OCI-LY7 (cell line): ENCODE results near the gene TMEM151A. TPM values are rescaled to one million over a fixed set of nuclear protein-coding genes. Genes with fewer than 3 reads are reported as not detected.

ENCODE experiments used
- BruUV-seq: library from RNA; stranded (reverse); fragments of 400-500 nt; replicated peaks from 2 replicates; lab custom pipeline; 2021; lab: Mats Ljungman, UMichigan
- CTCF ChIA-PET: fragments of 300-600 bp; sonication (Branson Sonifier 250); formaldehyde crosslinking; loops from one replicate; lab custom pipeline; 2022; ENCODE audit warnings: antibody characterized with exemption; ENCODE audit not compliant: unreplicated experiment; lab: Charles Lee
- POLR2A ChIA-PET: fragments of 300-600 bp; sonication (Branson Sonifier 250); formaldehyde crosslinking; loops from one replicate; lab custom pipeline; 2022; ENCODE audit warnings: antibody characterized with exemption; lab: Charles Lee
- DNase-seq: peaks from one replicate; pipeline ENCODE4 v3.0.0-alpha.2; 2015; ENCODE audit warnings: low spot score
- H2AFZ ChIP-seq: fragments of 200-600 bp; sonication (generic), shearing (Covaris generic); 2 replicates; pipeline ENCODE4 v1.6.1; 2014; ENCODE audit warnings: mild to moderate bottlenecking, antibody characterized with exemption, low read length, moderate library complexity
- H3K27ac ChIP-seq: fragments of 200-600 bp; sonication (generic); 2 replicates; pipeline ENCODE4 v1.5.1; 2014; ENCODE audit warnings: mixed run types, low read depth, mild to moderate bottlenecking, moderate library complexity, low read length, inconsistent platforms; ENCODE audit not compliant: poor library complexity, severe bottlenecking
- H3K36me3 ChIP-seq: fragments of 200-600 bp; sonication (generic); 2 replicates; pipeline ENCODE4 v1.6.1; 2014; ENCODE audit warnings: mild to moderate bottlenecking, antibody characterized with exemption, low read length, moderate library complexity, mixed read lengths; ENCODE audit not compliant: insufficient read depth
- H3K4me1 ChIP-seq: fragments of 200-600 bp; sonication (generic); 2 replicates; pipeline ENCODE4 v1.5.1; 2014; ENCODE audit warnings: mild to moderate bottlenecking, low read length; ENCODE audit not compliant: insufficient read depth, poor library complexity, severe bottlenecking
- H3K4me2 ChIP-seq: fragments of 200-600 bp; sonication (generic); 2 replicates; pipeline ENCODE4 v1.6.1; 2014; ENCODE audit warnings: mild to moderate bottlenecking, low read length
- H3K4me3 ChIP-seq: fragments of 200-600 bp; sonication (generic); 2 replicates; pipeline ENCODE4 v1.5.1; 2014; ENCODE audit warnings: mild to moderate bottlenecking, low read depth, low read length; ENCODE audit not compliant: poor library complexity, severe bottlenecking
- H3K79me2 ChIP-seq: fragments of 200-600 bp; sonication (generic); 2 replicates; pipeline ENCODE4 v1.6.1; 2016; ENCODE audit warnings: low read depth, mild to moderate bottlenecking, low read length, moderate library complexity, mixed read lengths; ENCODE audit not compliant: insufficient read depth
- H3K9me2 ChIP-seq: fragments of 200-600 bp; sonication (generic); 2 replicates; pipeline ENCODE4 v1.6.1; 2016; ENCODE audit warnings: mild to moderate bottlenecking, low read length, mixed read lengths; ENCODE audit not compliant: insufficient read depth
- H3K9me3 ChIP-seq: fragments of 200-600 bp; sonication (generic); 2 replicates; pipeline ENCODE4 v1.6.1; 2014; ENCODE audit warnings: mild to moderate bottlenecking, mixed run types, low read length, mixed read lengths
- H4K20me1 ChIP-seq: fragments of 200-600 bp; sonication (generic); 2 replicates; pipeline ENCODE4 v1.6.1; 2014; ENCODE audit warnings: mild to moderate bottlenecking, antibody characterized with exemption, low read length, moderate library complexity, mixed read lengths; ENCODE audit not compliant: insufficient read depth
- EZH2phosphoT487 ChIP-seq: fragments of 200-600 bp; sonication (generic); IDR thresholded peaks from 2 replicates; pipeline ENCODE4 v1.6.1; 2018; ENCODE audit warnings: low read depth, borderline replicate concordance, mild to moderate bottlenecking, mixed run types, antibody characterized with exemption, low read length, moderate library complexity, mixed read lengths
- intact Hi-C: fragments of 100-400 bp; cut with micrococcal nuclease; formaldehyde crosslinking; loops from one replicate; pipeline ENCODE4 v1.10.0; 2022; ENCODE audit not compliant: unreplicated experiment
- total RNA-seq, 2 experiments: library from RNA; depleted of rRNA in 1 of 2; stranded (reverse); fragments of >200 nt in 1 of 2; shearing (Covaris generic) in 1 of 2; gene quantifications; 2 replicates each; pipeline ENCODE4 v1.2.3, GENCODE V29; 2014 to 2022
- TF ChIP-seq, protein P1 (sequence below): fragments of 200-600 bp; sonication (generic); conservative IDR thresholded peaks from 2 replicates; pipeline ENCODE4 v1.5.1; 2014; ENCODE audit warnings: mild to moderate bottlenecking, antibody characterized with exemption, low read length, moderate library complexity, mixed read lengths

TMEM151A gene
- total RNA-seq, 2 experiments from 2014 or later = not detected

- Histone ChIP-seq H3K4me2 (no peak overlapping the region), H3K9me2 (no peaks in the 10 kb centered on the region), H2AFZ (no peak overlapping the region), H3K4me1 (peaks cover 9% of the 10 kb centered on the region), H3K9me3 (no peaks in the 10 kb centered on the region), H3K36me3 (peaks cover 76% of the 10 kb centered on the region), H3K27ac (no peak overlapping the region), H3K79me2 (peaks cover 13% of the 10 kb centered on the region; the same call in 1 of the 2 replicates), H3K4me3 (no peak overlapping the region), H4K20me1 (no peaks in the 10 kb centered on the region; the same call in 1 of the 2 replicates)
- ChIA-PET CTCF (no interaction called here), POLR2A (no interaction called here)
- TF ChIP-seq, protein P1, sequence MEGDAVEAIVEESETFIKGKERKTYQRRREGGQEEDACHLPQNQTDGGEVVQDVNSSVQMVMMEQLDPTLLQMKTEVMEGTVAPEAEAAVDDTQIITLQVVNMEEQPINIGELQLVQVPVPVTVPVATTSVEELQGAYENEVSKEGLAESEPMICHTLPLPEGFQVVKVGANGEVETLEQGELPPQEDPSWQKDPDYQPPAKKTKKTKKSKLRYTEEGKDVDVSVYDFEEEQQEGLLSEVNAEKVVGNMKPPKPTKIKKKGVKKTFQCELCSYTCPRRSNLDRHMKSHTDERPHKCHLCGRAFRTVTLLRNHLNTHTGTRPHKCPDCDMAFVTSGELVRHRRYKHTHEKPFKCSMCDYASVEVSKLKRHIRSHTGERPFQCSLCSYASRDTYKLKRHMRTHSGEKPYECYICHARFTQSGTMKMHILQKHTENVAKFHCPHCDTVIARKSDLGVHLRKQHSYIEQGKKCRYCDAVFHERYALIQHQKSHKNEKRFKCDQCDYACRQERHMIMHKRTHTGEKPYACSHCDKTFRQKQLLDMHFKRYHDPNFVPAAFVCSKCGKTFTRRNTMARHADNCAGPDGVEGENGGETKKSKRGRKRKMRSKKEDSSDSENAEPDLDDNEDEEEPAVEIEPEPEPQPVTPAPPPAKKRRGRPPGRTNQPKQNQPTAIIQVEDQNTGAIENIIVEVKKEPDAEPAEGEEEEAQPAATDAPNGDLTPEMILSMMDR = no peak
- no peak for TF ChIP-seq EZH2phosphoT487
- BruUV-seq = no TSS peak
- intact Hi-C loops = no loop called here
- DNase-seq = no peak
These were observed 30.1 kb upstream of the TMEM151A start for GRCh38 chr11:66261578-66261977.

- Histone ChIP-seq H3K4me3 (no peak overlapping the region), H3K9me2 (no peaks in the 10 kb centered on the region), H3K4me2 (no peak overlapping the region), H2AFZ (no peak overlapping the region), H3K27ac (no peak overlapping the region), H4K20me1 (no peaks in the 10 kb centered on the region; the same call in 1 of the 2 replicates), H3K79me2 (peaks cover 13% of the 10 kb centered on the region; the same call in 1 of the 2 replicates), H3K9me3 (no peaks in the 10 kb centered on the region), H3K36me3 (peaks cover 82% of the 10 kb centered on the region), H3K4me1 (peaks cover 13% of the 10 kb centered on the region)
- DNase-seq = no peak
- ChIA-PET POLR2A (no interaction called here), CTCF (no interaction called here)
- TF ChIP-seq, protein P1 = no peak
- no peak for TF ChIP-seq EZH2phosphoT487
- intact Hi-C loops = no loop called here
- BruUV-seq = no TSS peak
These were observed 29.5 kb upstream of the TMEM151A start for GRCh38 chr11:66262191-66262590.

DNA sequence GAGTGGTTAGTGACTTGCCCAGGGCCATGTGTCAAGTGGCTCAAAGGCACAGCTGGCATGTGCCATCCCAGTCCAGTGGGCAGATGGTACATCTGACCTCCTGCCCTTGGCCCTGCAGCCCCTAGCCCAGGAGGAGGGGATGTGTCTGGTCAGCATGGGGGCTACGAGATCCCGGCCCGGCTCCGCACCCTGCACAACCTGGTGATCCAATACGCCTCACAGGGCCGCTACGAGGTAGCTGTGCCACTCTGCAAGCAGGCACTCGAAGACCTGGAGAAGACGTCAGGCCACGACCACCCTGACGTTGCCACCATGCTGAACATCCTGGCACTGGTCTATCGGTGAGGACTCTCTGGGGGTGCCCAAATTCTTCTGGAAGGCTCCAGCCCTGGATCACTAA, 29.0 kb upstream of the TMEM151A start:
- Histone ChIP-seq H3K9me2 (no peaks in the 10 kb centered on the region), H3K27ac (no peak overlapping the region), H3K4me3 (no peak overlapping the region), H4K20me1 (no peaks in the 10 kb centered on the region; the same call in 1 of the 2 replicates), H3K36me3 (peaks cover 82% of the 10 kb centered on the region), H3K4me2 (no peak overlapping the region), H3K4me1 (peaks cover 17% of the 10 kb centered on the region), H3K9me3 (no peaks in the 10 kb centered on the region), H3K79me2 (peaks cover 13% of the 10 kb centered on the region; the same call in 1 of the 2 replicates), H2AFZ (no peak overlapping the region)
- ChIA-PET POLR2A (no interaction called here), CTCF (no interaction called here)
- no peak for DNase-seq
- TF ChIP-seq, protein P1 = no peak
- no peak for TF ChIP-seq EZH2phosphoT487
- intact Hi-C loops = no loop called here
- BruUV-seq = no TSS peak
